ENCODE data around the gene CENPT.
A peak's percentile ranks its signal among the peaks of the same experiment; 100 is the strongest.
"Not testable (repeated sequence)": the region's sequence is repeated elsewhere in the genome, so short reads cannot be mapped to it uniquely, and the experiment has no call there.

The CENPT gene

GRCh38 chr16:67874372-67874771 is 26.9 kb upstream of the CENPT start:
- DNase-seq (ENCODE audit: low read depth in 2 of 3, low spot score in 2 of 3): no peak

GRCh38 chr16:67873435-67874370 is 26.2 kb upstream of the CENPT start:
- DNase-seq (ENCODE audit: low read depth in 2 of 3, low spot score in 2 of 3): no peak

- peak; percentile 78 to 91 (median 84) for DNase-seq (ENCODE audit: low read depth in 2 of 3, low spot score in 2 of 3)
Measured at GRCh38 chr16:67872631-67873434, 25.3 kb upstream of the CENPT start, which contains the start of gene EDC4. Gene EDC4, plus strand, starts transcription at chr16:67873052. Its CDS starts 210 bp downstream, at chr16:67873262.

DNA sequence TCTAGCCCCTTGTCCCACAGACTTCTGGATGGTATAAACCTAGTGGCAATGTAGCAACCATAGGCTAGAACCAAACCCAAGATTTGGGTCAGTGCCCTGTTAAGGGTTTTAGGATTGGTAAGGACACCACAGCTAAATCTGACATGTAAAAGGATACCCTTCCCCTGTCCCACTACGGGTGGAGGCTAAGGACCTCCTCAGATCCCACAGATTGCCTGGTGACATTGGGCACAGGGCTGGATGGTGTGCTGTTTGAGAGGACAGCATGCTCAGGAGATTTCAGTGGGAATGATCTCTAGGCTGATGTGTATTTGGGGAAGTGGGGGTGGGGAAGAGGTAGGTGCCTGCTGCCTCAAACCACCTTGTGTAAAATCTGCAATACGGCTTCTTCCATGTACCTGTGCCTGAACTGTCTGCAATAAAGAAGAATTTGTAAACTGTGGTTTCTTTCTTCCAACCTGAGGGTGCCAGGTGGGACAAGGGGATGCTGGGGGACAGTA is 24.7 kb upstream of the CENPT start:
- DNase-seq (ENCODE audit: low read depth in 2 of 3, low spot score in 2 of 3): no peak

- no peak for DNase-seq (ENCODE audit: low read depth in 2 of 3, low spot score in 2 of 3)
Measured at GRCh38 chr16:67871256-67871655, 23.8 kb upstream of the CENPT start.

DNA sequence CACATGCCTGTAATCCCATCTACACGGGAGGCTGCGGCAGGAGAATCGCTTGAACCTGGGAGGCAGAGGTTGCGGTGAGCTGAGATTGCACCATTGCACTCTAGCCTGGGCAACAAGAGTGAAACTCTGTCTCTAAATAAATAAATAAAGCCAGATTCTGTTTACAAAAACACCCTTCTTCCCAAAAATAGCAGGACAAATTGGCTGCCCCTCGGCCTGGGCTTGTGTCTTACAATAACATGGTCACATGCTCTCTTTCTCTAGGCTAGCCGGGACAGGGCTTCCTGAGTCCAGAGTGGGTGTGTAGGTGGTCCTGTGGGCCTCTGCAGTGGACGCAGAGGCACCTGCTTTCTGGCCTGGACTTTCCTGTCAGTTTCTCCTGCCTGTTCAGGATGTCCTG is 22.2 kb upstream of the CENPT start:
- DNase-seq (ENCODE audit: low read depth in 2 of 3, low spot score in 2 of 3): no peak

GRCh38 chr16:67868290-67868689 is 20.8 kb upstream of the CENPT start:
- DNase-seq (ENCODE audit: low read depth in 2 of 3, low spot score in 2 of 3): no peak

DNA sequence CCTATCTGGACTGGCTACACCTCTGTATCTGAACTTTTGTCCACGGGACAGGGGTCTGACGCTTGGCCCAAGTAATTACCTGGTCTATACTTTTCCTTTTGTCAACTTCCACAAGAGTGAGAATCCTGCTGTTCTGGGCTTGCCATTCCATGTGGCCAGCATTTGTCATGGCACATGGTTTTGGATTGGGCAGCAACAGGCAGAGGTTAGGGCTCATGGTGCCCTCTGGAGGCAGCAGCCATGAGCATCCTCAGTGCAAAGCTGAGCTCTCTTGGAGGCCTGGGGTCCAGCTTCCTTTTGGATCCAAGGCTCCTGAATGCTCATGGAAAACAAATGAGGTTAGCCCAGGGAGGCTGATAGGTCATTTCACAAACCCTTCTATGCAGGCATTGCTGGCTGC is 17.8 kb upstream of the CENPT start:
- DNase-seq (ENCODE audit: low read depth in 2 of 3, low spot score in 2 of 3): no peak

GRCh38 chr16:67864594-67864993 is 17.1 kb upstream of the CENPT start:
- no peak for DNase-seq (ENCODE audit: low read depth in 2 of 3, low spot score in 2 of 3)

DNA sequence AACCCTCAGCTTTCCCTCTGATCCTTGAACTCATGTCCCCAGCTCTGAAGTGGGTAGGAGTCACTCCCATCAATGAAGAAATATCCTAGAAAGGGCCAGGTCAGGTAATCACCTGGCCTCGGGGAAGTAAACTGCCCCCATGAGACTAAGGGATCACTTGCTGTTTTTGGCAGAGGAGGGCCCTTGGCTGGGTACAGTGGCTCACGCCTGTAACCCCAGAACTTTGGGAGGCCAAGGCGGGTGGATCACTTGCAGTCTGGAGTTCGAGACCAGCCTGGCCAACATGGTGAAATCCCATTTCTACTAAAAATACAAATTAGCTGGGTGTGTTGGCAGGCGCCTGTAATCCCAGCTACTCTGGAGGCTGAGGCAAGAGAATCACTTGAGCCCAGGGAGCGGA is 16.6 kb upstream of the CENPT start:
- DNase-seq (ENCODE audit: low read depth in 2 of 3, low spot score in 2 of 3): not testable (repeated sequence)

DNA sequence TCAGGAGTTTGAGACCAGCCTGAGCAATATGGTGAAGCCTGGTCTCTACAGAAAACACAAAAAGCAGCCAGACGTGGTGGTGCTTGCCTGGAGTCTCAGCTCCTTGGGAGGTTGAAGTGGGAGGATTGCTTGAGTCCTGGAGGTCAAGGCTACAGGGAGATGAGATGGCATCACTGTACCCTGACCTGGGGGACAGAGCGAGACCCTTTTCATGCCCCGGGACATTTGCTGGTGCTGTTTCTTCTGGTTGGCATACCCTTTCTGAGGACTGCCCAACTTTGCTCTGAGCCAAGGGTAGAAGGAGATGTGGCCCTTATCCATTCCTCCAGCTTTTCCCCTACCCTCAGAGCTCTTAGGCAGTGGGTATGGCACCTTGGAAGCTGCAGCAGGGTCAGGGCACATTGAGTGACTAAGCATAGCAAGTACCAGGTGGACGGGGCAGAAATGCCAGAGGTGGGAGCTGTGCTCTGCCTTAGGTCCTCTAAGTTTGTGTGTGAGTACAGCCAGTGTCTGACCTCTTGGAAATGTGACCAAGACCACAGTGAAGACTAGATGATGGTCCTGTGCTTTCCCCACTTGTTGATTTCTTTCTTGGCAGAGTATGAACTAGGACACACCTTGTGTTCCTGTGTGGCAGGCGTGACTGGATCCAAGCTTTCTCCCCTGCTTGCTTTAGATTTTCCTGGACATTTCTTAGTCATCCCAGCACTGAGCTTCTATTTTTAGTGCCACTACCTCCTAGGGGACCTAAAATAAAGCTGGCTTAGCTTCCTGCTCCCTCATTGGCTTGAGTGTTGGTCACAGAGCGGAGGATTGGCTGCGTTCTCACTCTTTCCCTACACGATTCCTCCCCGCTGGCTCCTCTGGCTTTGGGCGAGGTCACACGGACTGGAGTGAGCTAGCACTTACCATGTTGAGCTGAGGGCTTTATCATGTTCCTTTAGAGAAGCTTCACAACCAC is 15.4 kb upstream of the CENPT start:
- no peak for DNase-seq (ENCODE audit: low read depth in 2 of 3, low spot score in 2 of 3)

DNA sequence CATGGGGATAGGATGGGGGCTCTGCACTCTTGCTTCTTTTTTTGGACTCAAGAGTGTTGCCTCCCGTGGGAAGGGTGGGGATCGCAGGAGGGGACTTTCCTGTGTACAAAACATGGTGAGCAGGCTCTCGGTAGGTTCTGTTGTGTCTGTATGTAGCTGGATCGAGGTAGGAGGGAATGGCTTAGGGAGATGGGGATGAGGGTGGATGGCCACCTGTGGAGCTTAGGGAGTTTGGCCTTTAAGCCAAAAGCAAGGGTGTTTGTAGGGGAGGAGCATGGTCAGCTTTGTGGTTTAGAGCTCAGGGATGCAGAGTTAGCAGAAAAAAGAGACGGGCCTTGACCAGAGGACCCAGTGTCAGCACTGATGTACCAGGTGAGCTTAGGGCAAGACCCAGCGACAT is 14.4 kb upstream of the CENPT start:
- no peak for DNase-seq (ENCODE audit: low read depth in 2 of 3, low spot score in 2 of 3)

GRCh38 chr16:67860589-67861398 is 13.3 kb upstream of the CENPT start:
- DNase-seq (ENCODE audit: low read depth in 2 of 3, low spot score in 2 of 3): no peak

DNA sequence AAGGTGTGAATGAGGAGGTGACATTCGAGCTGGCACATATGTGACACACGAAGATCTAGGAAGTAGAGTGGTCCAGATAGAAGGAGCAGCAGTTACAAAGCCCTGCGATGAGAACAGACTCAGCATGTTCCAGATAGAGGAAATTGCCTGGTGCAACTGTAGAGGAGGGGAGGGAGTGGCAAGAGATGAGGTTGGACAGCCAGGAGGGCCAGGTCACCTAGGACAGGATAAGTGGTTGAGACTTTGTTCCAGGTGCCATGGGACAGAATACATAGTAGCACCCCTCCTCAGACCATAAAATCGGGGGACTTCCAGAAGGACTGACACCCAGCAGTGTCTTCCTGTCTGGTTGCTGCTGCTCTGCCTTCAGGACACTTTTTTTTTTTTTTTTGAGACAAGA is 11.0 kb upstream of the CENPT start:
- no peak for DNase-seq (ENCODE audit: low read depth in 2 of 3, low spot score in 2 of 3)

DNA sequence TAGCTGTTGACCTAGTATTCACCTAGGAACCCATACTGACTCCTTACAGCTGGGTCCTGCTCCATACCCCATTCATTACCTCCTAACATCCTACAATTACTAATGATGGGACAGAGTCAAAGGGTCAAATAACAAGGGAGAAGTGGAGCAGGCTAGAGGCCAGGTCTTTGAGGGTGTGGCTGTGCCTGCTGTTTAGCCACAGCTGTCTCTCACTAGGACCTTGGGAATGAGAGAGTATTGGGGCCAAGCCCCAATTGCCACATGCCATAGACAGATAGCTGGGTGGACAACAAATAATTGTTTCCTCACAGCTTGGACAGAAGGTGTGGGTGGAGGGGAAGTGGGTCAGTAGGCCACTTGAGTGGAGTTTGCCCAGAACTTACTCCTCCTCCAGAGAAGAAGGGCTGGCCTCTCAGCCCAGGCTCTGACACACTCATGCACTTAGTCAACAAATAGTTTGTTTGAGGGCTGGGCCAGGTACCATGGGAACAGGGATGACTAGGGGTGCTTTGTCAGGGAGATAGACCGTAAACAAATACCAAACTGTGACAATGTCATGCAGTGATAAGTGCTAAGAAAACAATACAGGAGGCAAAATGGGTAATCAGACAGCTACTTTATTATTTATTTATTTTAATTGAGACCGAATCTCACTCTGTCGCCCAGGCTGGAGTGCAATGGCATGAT is 10.2 kb upstream of the CENPT start:
- no peak for DNase-seq (ENCODE audit: low read depth in 2 of 3, low spot score in 2 of 3)

DNA sequence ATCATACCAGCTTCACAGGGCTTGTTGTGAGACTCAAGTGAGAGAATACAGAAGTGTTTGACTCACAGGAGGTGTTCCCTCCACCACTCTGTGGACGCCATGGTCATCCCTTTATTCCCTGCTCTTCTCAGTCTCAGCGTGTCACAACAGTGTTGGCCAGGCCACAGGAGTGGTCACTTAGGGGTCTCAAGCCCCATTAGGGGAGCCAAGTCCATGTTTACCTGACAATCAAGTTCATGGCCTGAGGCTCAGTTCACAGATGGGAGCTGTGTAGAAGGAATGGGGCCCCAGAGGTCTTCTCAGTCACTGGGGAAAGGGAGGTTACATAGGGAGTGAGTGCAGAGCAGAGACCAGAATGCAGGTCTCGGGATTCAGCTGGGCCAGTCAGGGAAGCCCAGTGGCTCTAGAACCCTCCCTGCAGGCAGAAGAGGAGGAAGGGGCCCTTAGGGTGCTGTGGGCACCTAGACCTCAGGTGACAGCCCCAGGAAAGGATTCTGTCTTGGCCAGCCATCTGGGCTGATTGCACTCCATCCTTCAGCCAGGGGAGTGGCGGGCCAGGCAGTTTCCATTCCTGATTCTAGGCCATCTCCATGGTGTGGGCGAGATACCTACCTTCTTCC is 9.5 kb upstream of the CENPT start:
- DNase-seq (ENCODE audit: low read depth in 2 of 3, low spot score in 2 of 3): no peak

GRCh38 chr16:67855789-67856188 is 8.3 kb upstream of the CENPT start:
- DNase-seq (ENCODE audit: low read depth in 2 of 3, low spot score in 2 of 3): no peak

- no peak for DNase-seq (ENCODE audit: low read depth in 2 of 3, low spot score in 2 of 3)
Measured at GRCh38 chr16:67853670-67854069, 6.2 kb upstream of the CENPT start.

GRCh38 chr16:67848118-67848517 is 625 bp upstream of the CENPT start:
- DNase-seq (ENCODE audit: low read depth in 2 of 3, low spot score in 2 of 3): no peak

Data from activated CD8-positive, alpha-beta memory T cell treated with anti-CD3 and anti-CD28 coated beads for 48 hours (primary cell).